Ecto neural progenitor cell (in vitro differentiated cells): ENCODE measurements around the gene LRP5.
"Not testable (repeated sequence)": the region's sequence is repeated elsewhere in the genome, so short reads cannot be mapped to it uniquely, and the experiment has no call there.

Source experiments
- DNase-seq: peaks from one replicate; pipeline ENCODE4 v3.0.0-alpha.2; 2018; ENCODE audit warnings: low spot score

The LRP5 gene

DNA sequence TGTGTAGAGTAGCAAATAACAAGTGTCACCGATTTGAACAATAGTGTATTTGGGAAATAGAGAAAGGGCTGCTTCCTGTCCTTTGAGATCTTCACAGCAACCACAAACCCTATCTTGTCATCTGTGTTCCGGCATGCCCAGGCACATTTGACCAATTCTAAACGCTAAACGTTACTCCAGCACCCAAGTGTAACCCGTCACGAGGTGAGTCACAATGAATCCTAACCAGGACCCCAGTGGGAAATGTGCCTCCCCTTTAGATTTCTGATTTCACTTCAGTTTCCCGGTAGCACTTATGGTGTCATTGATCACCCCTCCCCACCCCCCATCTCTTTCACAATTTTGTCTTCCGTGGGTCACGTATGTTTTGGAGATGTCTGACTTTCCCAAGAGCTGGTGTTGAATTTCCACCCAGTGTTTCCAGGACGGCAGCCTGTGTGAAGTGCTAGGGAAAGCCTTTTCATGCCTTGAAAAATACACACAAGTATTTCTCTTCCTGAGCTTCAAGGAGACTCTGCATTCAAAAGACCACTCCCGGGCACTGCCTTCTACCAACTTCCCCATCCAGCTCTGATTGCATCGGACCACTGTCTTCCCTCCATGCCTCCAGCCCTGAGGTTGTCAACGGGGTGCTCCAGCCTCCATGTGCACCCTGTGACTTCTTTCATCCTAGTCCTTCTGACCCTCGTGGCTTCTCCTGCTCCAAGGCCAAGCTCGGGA lies 30.1 kb upstream of the LRP5 start:
- DNase-seq = no peak

DNA sequence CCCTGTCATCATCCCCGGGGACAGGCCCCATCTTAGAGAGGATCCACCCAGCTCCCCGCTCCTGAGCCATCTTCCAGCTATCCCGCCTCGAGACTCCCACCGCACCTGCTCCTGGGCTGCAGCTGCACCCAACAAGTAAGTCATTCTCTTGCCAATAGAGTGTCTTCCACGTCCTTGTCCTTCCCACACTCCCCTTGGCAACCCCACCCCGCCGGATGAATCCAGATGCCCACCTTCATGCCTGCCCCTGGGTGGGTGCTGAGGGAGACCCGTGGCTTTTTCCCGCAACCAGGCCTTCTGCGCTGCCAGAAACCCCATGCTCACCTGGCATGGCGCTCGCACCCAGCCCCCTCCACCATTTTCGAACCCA lies 29.5 kb upstream of the LRP5 start:
- no peak for DNase-seq

DNA sequence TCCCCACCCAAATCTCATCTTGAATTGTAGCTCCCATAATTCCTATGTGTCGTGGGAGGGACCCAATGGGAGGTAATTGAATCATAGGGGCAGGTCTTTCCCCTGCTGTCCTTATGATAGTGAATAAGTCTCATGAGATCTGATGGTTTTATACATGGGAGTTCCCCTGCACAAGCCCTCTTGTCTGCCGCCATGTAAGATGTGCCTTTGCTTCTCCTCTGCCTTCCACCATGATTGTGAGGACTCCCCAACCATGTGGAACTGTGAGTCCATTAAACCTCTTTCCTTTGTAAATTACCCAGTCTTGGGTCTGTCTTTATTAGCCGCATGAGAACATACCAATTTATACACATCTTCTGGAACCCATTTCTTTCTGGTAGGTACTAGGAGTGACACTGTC lies 27.8 kb upstream of the LRP5 start:
- not testable (repeated sequence) for DNase-seq

DNA sequence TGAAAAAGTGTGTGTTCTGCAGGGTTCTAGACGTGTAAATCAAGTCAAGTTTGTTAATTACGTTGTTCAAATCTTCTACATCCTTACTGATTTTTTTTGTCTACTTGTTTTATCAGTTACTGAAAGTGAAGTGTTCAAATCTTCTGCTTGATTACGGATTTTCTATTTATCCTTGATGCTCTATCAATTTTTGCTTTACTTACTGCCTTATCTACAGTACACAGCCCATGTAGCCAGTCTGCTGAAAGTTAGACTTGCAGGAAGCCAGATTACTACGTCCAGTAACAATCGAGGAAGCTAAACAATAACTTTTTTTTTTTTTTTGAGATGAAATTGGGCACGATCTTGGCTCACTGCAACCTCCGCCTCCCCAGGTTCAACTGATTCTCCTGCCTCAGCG lies 25.0 kb upstream of the LRP5 start:
- no peak for DNase-seq

DNA sequence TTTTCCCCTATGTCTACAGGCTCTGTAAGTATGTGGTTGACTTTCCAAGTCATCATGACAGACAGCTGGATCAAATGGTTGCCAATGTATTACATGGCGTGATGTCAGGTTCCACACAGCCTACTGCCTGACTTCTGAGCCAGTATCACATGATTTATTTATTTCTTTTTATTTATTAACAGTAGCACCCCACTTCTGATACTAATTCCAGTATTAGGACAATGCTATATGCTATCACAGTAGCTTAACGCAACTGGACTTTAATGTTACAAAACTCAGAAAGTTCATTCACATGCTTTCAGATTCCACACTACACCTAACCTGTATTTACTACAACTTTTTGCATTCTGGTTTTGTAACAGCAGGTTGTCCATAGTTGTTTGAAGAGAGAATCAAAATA lies 22.9 kb upstream of the LRP5 start:
- no peak for DNase-seq

DNA sequence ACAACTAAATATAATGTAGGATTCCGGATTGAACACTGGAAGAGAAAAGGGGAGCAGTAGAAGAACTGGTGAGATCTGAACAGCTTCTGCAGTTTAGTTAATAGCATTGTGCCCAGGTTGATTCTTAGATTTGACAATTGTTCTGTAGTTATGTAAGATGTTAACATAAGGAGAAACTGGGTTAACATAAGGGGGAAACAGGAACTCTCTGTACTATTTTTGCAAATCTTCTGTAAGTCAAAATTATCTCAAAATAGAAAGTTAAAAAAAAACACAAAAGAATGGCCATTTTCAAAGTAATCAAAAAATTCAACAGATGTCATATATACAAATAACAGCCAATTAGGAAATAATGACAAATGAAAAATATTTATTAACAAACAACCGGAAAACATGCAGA lies 18.7 kb upstream of the LRP5 start:
- DNase-seq = no peak

DNA sequence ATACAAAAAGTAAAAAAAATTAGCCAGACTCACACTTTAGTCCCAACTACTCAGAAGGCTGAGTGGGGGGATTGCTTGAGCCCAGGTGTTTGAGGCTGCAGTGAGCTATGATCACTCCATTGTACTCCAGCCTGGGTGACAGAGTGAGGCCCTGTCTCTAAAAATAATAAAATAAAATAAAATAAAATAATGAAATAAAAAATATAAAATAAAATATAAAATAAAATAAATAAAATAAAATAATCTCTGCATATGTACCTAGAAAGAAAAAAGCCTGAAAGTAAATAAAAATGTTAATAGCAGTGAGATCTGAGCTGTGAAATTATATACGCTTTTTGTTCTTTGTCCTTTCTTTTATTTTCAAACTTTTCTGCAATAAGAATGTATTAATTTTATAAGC lies 17.1 kb upstream of the LRP5 start:
- no peak for DNase-seq

DNA sequence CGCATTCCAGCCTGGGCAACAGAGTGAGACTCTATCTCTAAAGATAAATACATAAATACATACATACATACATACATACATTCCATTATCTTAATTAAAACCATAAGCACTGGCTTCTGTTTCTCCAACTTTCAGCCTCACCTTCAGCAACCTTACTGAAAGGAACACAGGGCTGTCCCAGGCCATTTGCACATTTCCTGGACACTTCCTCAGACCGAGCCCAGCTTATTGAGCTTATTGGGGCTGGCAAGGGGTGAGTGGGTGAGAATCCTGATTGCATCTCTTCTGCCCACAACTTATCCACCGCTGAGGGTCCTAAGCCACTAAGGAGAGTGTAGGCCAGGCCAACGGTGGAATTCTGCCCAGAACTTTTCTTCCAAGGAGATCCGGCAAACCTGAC lies 16.5 kb upstream of the LRP5 start:
- no peak for DNase-seq

DNA sequence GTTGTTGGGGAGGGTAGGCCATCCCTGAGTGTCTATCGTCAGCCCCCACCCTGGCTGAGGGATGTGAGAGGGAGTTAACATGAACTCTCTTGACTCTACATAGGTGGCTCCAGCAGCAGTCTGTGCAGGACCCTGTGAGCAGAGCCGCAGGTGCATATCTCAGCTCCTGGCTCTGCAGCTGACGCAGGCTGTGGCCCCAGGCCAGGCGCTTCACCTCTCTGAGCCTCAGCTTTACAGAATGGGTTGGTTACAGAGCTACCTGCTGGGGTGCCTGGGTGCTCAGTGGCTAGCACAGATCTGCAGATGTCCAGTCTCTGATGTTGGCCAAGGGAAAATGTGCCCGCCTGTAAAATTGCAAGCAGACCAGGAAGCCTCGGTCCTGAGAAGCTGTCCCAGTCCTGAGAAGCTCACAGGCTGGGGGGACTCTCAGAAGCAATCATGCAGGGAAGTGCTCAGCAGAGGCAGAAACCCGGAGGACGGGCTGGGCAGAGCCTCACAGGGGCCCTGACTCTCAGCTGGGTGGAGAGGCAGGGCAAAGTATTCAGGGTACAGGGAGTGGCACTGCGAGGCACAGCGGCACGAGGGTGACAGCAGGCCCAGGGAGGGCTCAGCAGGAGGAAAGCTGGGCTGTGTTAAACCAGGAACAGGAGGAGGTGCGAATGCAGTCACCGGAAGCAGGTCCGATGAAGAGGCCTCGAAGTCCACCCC lies 15.9 kb upstream of the LRP5 start:
- DNase-seq = no peak

DNA sequence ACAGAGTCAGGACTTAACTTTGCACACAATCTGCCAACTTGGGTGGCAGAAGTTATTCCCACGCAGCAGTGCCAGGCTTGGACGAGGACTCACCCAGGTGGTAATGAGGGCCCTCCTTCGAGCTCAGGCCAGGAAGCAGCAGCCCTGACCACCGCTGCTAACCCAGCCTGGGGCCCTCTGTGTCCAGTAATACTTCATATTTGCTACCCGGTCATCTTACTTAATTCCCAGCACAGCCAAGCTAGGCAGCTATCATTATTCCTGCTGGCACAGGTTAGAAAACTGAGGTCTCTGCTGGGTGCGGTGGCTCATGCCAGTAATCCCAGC lies 15.4 kb upstream of the LRP5 start:
- no peak for DNase-seq

DNA sequence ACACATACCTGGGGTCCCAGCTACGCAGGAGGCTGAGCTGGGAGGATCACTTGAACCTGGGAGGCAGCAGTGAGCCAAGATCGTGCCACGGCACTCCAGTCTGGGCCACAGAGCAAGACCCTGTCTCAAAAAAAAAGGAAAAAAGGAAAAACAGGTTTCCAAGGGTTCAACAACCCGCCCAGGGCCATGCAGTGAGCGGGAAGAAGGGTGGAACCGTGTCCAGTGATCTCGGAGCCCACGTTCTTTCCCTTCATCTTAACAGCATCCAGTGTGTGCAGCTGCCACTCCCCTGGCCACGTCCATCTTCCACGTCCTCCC lies 14.9 kb upstream of the LRP5 start:
- DNase-seq = no peak

DNA sequence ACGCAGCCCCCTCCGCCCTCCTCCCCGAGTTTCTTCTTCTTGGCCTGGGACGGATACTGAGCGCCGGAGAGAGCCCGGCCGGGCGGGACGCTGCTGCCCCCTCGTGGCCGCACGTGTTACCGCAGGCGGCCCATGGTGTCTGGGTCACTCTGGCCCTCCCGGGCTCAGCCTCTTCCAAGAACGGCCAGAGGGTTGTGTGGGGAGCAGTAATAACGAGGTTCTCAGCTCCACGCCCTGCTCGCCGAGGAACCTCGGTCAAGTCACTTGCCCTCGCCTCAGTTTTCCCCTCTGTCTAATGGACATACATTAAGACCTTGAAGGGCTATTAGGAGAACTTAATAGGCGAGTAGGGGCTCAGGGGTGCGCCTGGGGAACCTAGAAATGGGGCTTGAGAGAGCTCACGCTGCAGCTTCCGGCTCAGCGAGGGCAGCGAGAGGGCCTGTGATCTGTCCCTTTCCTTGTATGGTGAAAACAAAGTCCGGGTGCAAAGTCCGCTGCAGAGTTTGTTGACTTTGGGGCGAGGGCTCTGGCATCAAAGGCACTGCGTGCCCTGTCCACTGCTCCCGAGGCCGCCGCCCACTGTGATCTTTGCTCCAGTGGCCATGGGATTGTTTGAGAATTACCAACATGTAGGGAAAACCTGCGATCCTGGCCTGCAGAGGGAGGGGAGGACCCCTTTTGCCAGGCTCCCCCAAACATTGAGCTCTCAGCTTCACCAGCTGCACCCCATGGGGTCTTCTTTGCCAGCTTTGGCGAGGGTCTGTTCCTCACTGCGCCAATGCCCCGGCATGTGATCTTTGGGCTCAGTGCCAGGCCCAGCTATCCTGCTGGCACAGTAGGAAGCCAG lies 14.4 kb upstream of the LRP5 start:
- DNase-seq = peak; percentile 90

DNA sequence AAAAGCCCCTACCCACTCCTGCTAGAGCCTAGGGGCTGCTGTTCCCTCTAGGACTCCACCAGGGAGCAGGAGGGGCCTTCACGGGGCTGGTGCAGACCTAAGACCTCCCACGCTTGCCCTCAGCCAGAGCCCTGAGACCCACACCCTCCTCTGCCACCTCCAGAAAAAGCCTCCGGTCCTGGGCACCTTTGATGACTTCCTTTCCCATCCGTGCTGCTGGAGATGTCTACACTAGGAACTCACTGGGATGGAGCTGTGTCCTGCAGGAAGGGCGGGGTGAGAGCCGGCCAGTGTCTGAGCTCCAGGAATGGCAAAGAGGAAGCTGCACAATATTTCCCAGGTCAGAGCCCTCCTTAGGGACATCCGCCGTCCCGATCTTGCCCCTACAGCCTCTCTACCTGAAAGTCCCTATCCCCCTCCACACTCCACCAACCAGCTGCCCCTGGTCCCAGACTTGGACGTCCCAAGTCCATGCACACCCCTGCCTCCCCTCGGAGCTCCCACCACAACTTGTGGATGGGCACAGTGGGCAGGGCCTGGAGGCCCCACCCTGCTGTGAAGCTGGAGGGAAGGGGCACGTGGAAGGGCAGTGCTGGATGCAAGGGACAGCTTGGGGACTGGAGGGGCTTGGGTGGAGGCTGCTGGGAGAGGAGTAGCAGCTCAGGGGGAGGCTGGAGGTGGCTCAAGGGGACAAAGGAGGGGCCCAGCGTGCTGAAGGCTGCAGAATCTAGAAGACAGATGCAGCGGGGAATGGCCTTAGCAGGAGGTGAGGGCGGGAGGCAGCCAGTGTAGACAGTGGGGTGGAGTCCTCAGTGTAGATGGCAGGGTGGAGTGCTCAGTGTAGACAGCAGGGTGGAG lies 13.5 kb upstream of the LRP5 start:
- DNase-seq = no peak

DNA sequence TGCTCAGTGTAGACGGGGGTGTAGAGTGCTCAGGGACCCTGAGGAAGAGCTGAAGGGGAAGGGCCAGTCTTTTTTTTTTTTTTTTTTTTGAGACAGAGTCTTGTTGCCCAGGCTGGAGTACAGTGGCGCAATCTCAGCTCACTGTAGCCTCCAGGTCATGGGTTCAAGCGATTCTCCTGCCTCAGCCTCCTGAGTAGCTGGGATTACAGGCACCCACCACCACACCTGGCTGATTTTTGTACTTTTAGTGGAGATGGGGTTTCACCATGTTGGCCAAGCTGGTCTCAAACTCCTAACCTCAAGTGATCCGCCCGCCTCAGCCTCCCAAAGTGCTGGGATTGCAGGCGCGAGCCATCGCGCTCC lies 12.9 kb upstream of the LRP5 start:
- DNase-seq = not testable (repeated sequence)

DNA sequence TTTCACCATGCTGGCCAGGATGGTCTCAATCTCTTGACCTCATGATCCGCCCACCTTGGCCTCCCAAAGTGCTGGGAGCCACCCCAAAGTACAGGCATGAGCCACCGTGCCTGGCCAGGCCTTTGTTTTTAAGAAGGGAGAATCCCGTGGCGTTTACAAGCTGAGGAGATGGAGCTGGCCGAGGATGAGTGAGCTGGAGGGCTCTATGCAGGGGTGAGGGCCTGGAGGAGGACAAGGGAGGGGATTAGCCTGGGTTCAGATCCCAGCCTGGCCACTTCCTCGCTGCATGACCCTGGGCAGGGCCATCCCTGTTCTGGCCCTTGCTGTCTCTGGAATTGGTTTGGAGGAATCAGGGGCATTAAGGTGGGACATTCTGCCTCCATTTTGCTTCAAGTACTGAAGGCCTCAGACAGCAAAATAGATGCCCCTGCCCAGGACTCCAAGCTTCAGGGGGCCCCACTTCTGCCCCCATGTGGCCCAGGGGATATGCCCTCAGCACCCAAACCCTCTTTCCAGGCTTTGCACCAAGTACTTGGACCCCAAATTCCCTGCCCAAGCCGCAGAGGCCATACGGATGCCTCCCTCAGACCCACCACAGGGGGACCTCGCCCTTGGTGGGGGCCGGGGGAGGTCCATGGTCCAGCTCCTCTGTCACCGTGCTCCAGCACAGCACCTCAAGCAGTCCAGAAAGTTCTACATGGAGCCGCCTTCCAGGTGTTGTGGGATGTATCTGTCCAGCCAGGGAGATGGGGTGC lies 12.1 kb upstream of the LRP5 start:
- DNase-seq = no peak

DNA sequence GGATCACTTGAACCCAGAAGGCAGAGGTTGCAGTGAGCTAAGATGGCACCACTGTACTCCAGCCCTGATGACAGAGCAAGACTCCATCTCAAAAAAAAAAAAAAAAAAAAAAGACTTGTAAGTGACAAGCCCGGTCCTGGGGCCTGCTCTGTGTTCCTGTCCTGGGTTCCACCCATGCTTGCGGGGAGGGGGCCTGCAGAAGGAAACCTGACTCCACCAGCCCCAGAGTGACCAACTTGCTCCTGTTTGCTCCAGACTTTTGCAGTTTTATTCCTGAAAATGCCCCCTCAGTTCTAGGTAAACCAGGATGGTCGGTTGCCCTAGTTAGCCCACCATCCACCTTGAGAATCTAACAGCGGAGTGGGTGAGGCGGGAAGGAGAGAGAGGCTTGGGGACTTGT lies 10.1 kb upstream of the LRP5 start:
- DNase-seq = no peak

DNA sequence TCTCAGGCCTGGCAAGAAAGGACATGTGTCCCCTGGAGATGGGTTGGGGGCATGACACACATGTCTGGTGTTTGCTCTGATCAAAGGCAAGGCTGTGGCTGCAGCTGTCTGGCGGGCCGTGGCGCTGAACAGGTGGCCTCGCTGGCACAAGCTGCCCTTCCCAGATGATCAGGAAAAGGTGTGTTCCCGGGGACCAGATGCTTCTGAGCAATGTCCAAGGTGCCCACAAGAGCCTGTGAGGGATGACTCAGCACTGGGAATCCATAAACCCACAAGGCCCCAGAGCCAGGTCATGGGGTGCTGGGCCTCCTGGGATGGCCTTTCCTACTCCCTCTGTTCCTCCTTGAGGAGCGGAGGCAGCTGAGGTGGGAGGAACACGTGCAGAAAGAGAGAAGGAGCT lies 9.7 kb upstream of the LRP5 start:
- DNase-seq = no peak

DNA sequence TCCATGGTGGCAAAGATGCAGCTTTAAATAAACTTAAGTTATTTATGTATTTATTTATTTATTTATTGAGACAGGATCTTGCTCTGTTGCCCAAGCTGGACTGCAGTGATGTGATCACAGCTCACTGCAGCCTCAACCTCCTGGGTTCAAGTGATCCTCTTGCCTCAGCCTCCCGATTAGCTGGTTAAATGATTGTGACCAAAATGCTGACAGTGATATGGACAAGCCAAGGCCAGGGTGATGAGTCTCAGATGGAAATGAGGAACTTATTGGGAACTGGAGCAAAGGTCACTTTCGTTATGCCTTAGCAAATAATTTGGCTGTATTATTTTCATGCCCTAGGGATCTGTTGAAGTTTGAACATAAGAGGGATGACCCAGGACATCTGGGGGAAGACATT lies 9.3 kb upstream of the LRP5 start:
- no peak for DNase-seq

DNA sequence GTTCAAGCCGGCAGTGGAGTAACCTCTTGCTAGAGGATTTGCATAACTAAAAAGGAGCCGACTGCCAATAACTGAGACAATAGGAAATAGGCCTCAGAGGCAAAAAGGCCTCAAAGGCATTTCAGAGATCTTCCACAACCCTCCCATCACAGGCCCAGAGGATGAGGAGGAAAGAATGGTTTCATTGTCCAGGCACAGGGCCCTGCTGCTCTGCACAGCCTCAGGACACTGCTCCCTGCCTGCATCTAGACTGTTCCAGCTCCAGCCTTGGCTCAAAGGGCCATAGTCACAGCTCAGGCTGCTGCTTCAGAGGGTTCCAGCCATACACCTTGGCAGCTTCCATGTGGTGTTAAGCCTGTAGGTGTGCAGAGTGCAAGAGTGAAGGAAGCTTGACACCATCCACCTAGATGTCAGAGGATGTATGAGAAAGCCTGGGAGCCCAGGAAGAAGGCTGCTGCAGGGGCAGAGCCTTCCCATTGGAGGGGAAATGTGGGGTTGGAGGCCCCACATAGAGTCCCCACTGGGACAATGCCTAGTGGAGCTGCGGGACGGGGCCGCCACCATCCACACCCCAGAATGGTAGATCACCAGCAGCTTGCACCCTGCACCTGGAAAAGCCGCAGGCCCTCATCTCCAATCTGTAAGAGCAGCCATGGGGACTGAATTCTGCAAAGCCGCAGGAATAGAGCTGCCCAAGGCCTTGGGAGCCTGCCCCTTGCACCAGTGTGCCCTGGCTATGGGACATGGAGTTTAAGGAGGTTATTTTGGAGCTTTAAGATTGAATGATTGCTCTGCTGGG lies 8.2 kb upstream of the LRP5 start:
- no peak for DNase-seq

DNA sequence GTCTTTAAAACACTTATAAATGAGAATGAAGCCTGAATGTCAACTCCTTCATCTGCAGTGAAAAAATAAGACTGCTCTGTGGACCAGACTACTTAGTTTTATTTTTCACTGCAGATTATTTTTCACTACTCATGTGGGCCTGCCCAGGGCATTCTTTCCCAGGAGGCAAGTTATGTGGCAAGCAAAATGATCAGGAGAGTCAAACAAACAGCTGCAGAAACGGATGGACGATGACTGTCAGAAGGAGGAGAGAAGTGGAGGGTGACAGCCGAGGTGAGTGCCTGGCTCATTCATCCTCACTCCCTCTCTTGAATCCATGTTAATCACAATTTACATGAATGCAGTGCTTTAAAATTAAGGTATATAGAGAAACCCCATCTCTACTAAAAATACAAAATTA lies 5.8 kb upstream of the LRP5 start:
- no peak for DNase-seq

DNA sequence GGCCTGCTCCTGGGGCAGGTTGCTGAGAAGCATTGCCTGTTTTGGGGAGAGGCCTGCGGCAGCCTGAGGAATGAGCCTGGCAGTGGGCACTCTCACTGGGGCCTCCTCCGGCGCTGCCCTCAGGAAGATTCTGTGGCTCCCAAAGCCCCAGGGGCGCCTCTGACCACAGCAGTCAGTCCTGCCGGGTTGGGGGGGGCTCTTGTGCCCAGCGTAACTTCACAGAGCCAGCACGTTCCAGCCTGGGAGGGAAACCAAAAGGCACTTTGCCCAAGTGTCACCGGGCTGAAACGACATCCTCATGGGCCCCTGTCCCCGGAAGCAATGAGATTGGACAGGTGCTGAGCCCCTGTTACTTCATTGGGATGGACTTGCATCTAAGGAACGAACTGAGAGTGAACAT lies 4.3 kb upstream of the LRP5 start:
- DNase-seq = no peak
